CD14-positive monocyte (primary cell): ENCODE measurements around the gene GSTM4. TPM values are rescaled to one million over a fixed set of nuclear protein-coding genes. Genes with fewer than 3 reads are reported as not detected.
"Not testable (repeated sequence)": the region's sequence is repeated elsewhere in the genome, so short reads cannot be mapped to it uniquely, and the experiment has no call there.

ENCODE experiments used
- DNase-seq, 3 donors: peaks; one replicate each; pipeline ENCODE4 v3.0.0-alpha.2; 2011 to 2022
- H2AFZ ChIP-seq: 2 replicates; pipeline ENCODE4 v1.6.0; 2012; ENCODE audit warnings: mild to moderate bottlenecking, low read depth, low read length, inconsistent platforms; ENCODE audit not compliant: insufficient read depth, poor library complexity, severe bottlenecking
- H3K27ac ChIP-seq, 2 donors: 1 replicate in 1 of 2; 2 replicates in 1 of 2; pipeline ENCODE4 v1.5.1; 2012 to 2013; ENCODE audit warnings: low read length in 2 of 2, control low read depth in 1 of 2, inconsistent platforms in 1 of 2, low read depth in 1 of 2, mild to moderate bottlenecking in 1 of 2
- H3K27me3 ChIP-seq, 2 donors: one replicate each; pipeline versions ENCODE4 v1.6.0 to v1.6.1; 2011 to 2013; ENCODE audit warnings: low read length in 2 of 2; ENCODE audit not compliant: control insufficient read depth in 2 of 2, insufficient read depth in 2 of 2
- H3K36me3 ChIP-seq, 2 donors: replicated peaks in 1 of 2; 1 replicate in 1 of 2; 2 replicates in 1 of 2; pipeline versions ENCODE4 v1.5.1 to v1.6.1; 2012 to 2013; ENCODE audit warnings: low read length in 2 of 2, control low read depth in 1 of 2, inconsistent platforms in 1 of 2, mild to moderate bottlenecking in 1 of 2; ENCODE audit not compliant: insufficient read depth in 2 of 2, control insufficient read depth in 1 of 2
- H3K4me1 ChIP-seq, 2 donors: 1 replicate in 1 of 2; 2 replicates in 1 of 2; pipeline versions ENCODE4 v1.5.1 to v1.6.1; 2012 to 2013; ENCODE audit warnings: low read length in 2 of 2, control low read depth in 1 of 2, inconsistent platforms in 1 of 2, mild to moderate bottlenecking in 1 of 2, moderate library complexity in 1 of 2; ENCODE audit not compliant: insufficient read depth in 2 of 2, control insufficient read depth in 1 of 2
- H3K4me2 ChIP-seq: replicated peaks from 2 replicates; pipeline ENCODE3; 2012; ENCODE audit warnings: low read length, moderate library complexity, mild to moderate bottlenecking; ENCODE audit not compliant: poor library complexity, severe bottlenecking; ENCODE audit errors: extremely low read depth
- H3K4me3 ChIP-seq, 3 experiments: fragments of 200-600 bp in 1 of 3; sonication (generic) in 1 of 3; replicated peaks in 1 of 3; 1 replicate in 2 of 3; 2 replicates in 1 of 3; pipeline ENCODE4 v1.5.1; 2011 to 2013; ENCODE audit warnings: low read length in 3 of 3, mild to moderate bottlenecking in 3 of 3, control low read depth in 2 of 3, low read depth in 2 of 3, inconsistent platforms in 1 of 3, moderate library complexity in 1 of 3
- H3K79me2 ChIP-seq: 2 replicates; pipeline ENCODE4 v1.6.0; 2012; ENCODE audit warnings: mild to moderate bottlenecking, control low read depth, inconsistent platforms, low read length, moderate library complexity; ENCODE audit not compliant: insufficient read depth
- H3K9ac ChIP-seq: 2 replicates; pipeline ENCODE4 v1.6.0; 2017; ENCODE audit warnings: low read length, mild to moderate bottlenecking; ENCODE audit not compliant: insufficient read depth, poor library complexity, severe bottlenecking
- H3K9me3 ChIP-seq, 2 donors: replicated peaks in 1 of 2; 1 replicate in 1 of 2; 2 replicates in 1 of 2; pipeline versions ENCODE4 v1.5.1 to v1.6.1; 2012 to 2013; ENCODE audit warnings: low read length in 2 of 2, control low read depth in 1 of 2; ENCODE audit not compliant: control insufficient read depth in 1 of 2, insufficient read depth in 1 of 2
- H4K20me1 ChIP-seq: 2 replicates; pipeline ENCODE4 v1.6.0; 2012; ENCODE audit warnings: mild to moderate bottlenecking, low read length, control low read depth, moderate library complexity; ENCODE audit not compliant: insufficient read depth
- H3K27ac Mint-ChIP-seq, 7 donors: one replicate each; pipeline ENCODE4 v1.8.0; 2020; ENCODE audit warnings: mild to moderate bottlenecking in 7 of 7, mixed read lengths in 7 of 7, moderate library complexity in 6 of 7, inconsistent platforms in 2 of 7
- H3K27me3 Mint-ChIP-seq, 3 donors: one replicate each; pipeline ENCODE4 v1.8.0; 2021 to 2022; ENCODE audit warnings: low read depth in 3 of 3, mild to moderate bottlenecking in 3 of 3, mixed read lengths in 3 of 3, moderate library complexity in 3 of 3, inconsistent platforms in 1 of 3
- H3K36me3 Mint-ChIP-seq, 2 donors: one replicate each; pipeline ENCODE4 v1.8.0; 2020; ENCODE audit warnings: mixed read lengths in 2 of 2, inconsistent platforms in 1 of 2, mild to moderate bottlenecking in 1 of 2
- H3K4me1 Mint-ChIP-seq: one replicate; pipeline ENCODE4 v1.8.0; 2020; ENCODE audit warnings: mild to moderate bottlenecking, mixed read lengths
- H3K4me3 Mint-ChIP-seq, 2 donors: one replicate each; pipeline ENCODE4 v1.8.0; 2020; ENCODE audit warnings: mild to moderate bottlenecking in 2 of 2, mixed read lengths in 2 of 2, moderate library complexity in 1 of 2
- H3K9me3 Mint-ChIP-seq, 7 donors: one replicate each; pipeline ENCODE4 v1.8.0; 2020 to 2022; ENCODE audit warnings: mixed read lengths in 7 of 7, mild to moderate bottlenecking in 6 of 7, moderate library complexity in 6 of 7, inconsistent platforms in 2 of 7
- CTCF ChIP-seq: fragments of 200-600 bp; IDR thresholded peaks from one replicate; pipeline ENCODE4 v1.8.0; 2022; ENCODE audit warnings: antibody characterized with exemption, mild to moderate bottlenecking
- WGBS: methylation state at CpG from one replicate; pipeline ENCODE4 v1.1.5; 2013; ENCODE audit warnings: missing lambda C conversion rate; ENCODE audit not compliant: insufficient coverage; 5-methylcytosine and 5-hydroxymethylcytosine counted together
- intact Hi-C, 2 donors: fragments of 100-400 bp; cut with micrococcal nuclease; formaldehyde crosslinking; loops; one replicate each; pipeline versions ENCODE4 v1.15.0 to v1.15.1; 2023
- polyA plus RNA-seq, 3 donors: library from polyadenylated mRNA; depleted of rRNA in 1 of 3; unstranded in 2 of 3; stranded (reverse) in 1 of 3; fragments of 300-500 nt in 2 of 3; fragments of >200 nt in 1 of 3; fragmentation: Illumina TruSeq in 2 of 3; gene quantifications; 1 replicate in 2 of 3; 2 replicates in 1 of 3; pipeline ENCODE4 v1.2.3, GENCODE V29; 2012 to 2021

Gene GSTM4
- polyA plus RNA-seq, 3 donors, result 11.9 to 22.9 (median 15.9) TPM

DNA sequence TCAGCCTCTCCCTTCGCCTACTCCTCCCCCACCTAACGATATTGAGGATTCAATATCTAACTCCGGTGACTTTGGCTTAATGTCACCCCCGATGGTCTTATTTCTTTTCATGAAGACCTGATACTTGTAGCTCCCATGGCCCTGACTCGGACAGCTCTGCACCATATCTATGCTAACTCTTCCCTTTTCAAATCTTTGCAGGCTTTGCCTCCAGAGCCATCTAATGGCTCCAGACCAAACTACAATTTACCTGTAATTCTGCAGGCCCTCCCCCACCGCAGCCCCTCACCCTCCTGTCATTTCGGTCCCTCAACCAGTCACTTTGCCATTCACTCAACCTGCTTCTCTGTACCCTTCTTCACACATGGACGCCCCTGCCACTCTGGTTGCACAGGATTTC is 48.3 kb downstream of the GSTM4 start:
- WGBS, result 80% methylated on average over 8 of the region's 8 CpGs
- H3K27me3 ChIP-seq, result no peaks in the 10 kb centered on the region
- intact Hi-C loops, result no loop called here
- no peak overlapping the region for H3K9ac ChIP-seq
- no peak overlapping the region for H3K4me3 ChIP-seq
- no peaks in the 10 kb centered on the region for H3K36me3 ChIP-seq
- no peaks in the 10 kb centered on the region for H4K20me1 ChIP-seq
- TF ChIP-seq CTCF, result no peak
- Mint-ChIP-seq H3K27ac (peak overlapping the region in 1 of 7 donors; percentile 54), H3K9me3 (peaks cover 33 to 49% (median 40%) of the 10 kb centered on the region in 7 donors), H3K4me1 (peaks cover 8% of the 10 kb centered on the region), H3K4me3 (no peak overlapping the region), H3K27me3 (peaks cover 0 to 2% (median 0%) of the 10 kb centered on the region in 3 donors), H3K36me3 (peaks cover 0 to 8% of the 10 kb centered on the region in 2 donors)
- H3K4me2 ChIP-seq, result no peak overlapping the region
- no peak overlapping the region for H2AFZ ChIP-seq
- H3K27ac ChIP-seq, result no peak overlapping the region
- DNase-seq, result no peak
- no peaks in the 10 kb centered on the region for H3K79me2 ChIP-seq
- peaks cover 32 to 34% of the 10 kb centered on the region in 2 donors for H3K9me3 ChIP-seq
- peaks cover 0 to 2% of the 10 kb centered on the region in 2 donors for H3K4me1 ChIP-seq

GRCh38 chr1:109705411-109705810 is 49.5 kb downstream of the GSTM4 start:
- Histone ChIP-seq H3K79me2 (no peaks in the 10 kb centered on the region), H3K27me3 (no peaks in the 10 kb centered on the region), H3K4me2 (no peak overlapping the region), H3K4me3 (no peak overlapping the region), H3K9me3 (peaks cover 41 to 42% of the 10 kb centered on the region in 2 donors), H3K36me3 (no peaks in the 10 kb centered on the region), H3K27ac (no peak overlapping the region), H4K20me1 (no peaks in the 10 kb centered on the region), H2AFZ (no peak overlapping the region), H3K9ac (no peak overlapping the region), H3K4me1 (peaks cover 0 to 2% of the 10 kb centered on the region in 2 donors)
- Mint-ChIP-seq H3K4me3 (no peak overlapping the region), H3K27ac (no peak overlapping the region), H3K27me3 (peaks cover 0 to 2% (median 0%) of the 10 kb centered on the region in 3 donors), H3K36me3 (peaks cover 0 to 11% of the 10 kb centered on the region in 2 donors), H3K4me1 (peaks cover 8% of the 10 kb centered on the region), H3K9me3 (peaks cover 38 to 58% (median 47%) of the 10 kb centered on the region in 7 donors)
- DNase-seq, result no peak
- WGBS, result 98% methylated on average over 4 of the region's 4 CpGs
- intact Hi-C loops, result no loop called here
- TF ChIP-seq CTCF, result no peak

GRCh38 chr1:109708949-109709348 is 53.0 kb downstream of the GSTM4 start:
- Mint-ChIP-seq H3K9me3 (peaks cover 28 to 46% (median 34%) of the 10 kb centered on the region in 7 donors), H3K36me3 (peaks cover 0 to 11% of the 10 kb centered on the region in 2 donors), H3K27me3 (peaks cover 3 to 13% (median 10%) of the 10 kb centered on the region in 3 donors), H3K4me1 (peaks cover 15% of the 10 kb centered on the region)
- H3K36me3 ChIP-seq, H3K27ac ChIP-seq, H3K79me2 ChIP-seq, H2AFZ ChIP-seq, intact Hi-C loops, H4K20me1 ChIP-seq, H3K9ac ChIP-seq, H3K4me3 ChIP-seq, DNase-seq, H3K4me3 Mint-ChIP-seq, H3K27ac Mint-ChIP-seq, H3K4me2 ChIP-seq: not testable (repeated sequence)
- WGBS, result 50% methylated on average over 2 of the region's 4 CpGs
- Histone ChIP-seq H3K4me1 (peaks cover 7 to 10% of the 10 kb centered on the region in 2 donors), H3K27me3 (peaks cover 0 to 11% of the 10 kb centered on the region in 2 donors), H3K9me3 (peaks cover 32 to 33% of the 10 kb centered on the region in 2 donors)
